GM23248 (cell line): Measurements from ENCODE around the gene RAI1. TPM values are rescaled to one million over a fixed set of nuclear protein-coding genes. Genes with fewer than 3 reads are reported as not detected.

Experiments
- DNase-seq: peaks from one replicate; pipeline ENCODE4 v3.0.0-alpha.2; 2015
- H2AFZ ChIP-seq: fragments of 200-600 bp; sonication (generic); 2 replicates; pipeline ENCODE4 v1.6.1; 2016; ENCODE audit warnings: antibody characterized with exemption
- H3F3A ChIP-seq: fragments of 200-600 bp; sonication (generic); 2 replicates; pipeline ENCODE4 v1.6.1; 2016; ENCODE audit warnings: mild to moderate bottlenecking, antibody characterized with exemption, mixed run types; ENCODE audit not compliant: insufficient read depth
- H3K27ac ChIP-seq: fragments of 200-600 bp; sonication (generic); 2 replicates; pipeline ENCODE4 v1.5.1; 2016; ENCODE audit warnings: mild to moderate bottlenecking
- H3K27me3 ChIP-seq: fragments of 200-600 bp; sonication (generic); replicated peaks from 2 replicates; pipeline ENCODE4 v1.6.1; 2016; ENCODE audit warnings: mild to moderate bottlenecking; ENCODE audit not compliant: insufficient read depth
- H3K36me3 ChIP-seq: fragments of 200-600 bp; sonication (generic); 2 replicates; pipeline ENCODE4 v1.6.1; 2016; ENCODE audit warnings: low read depth, mild to moderate bottlenecking
- H3K4me1 ChIP-seq: fragments of 200-600 bp; sonication (generic); 2 replicates; pipeline ENCODE4 v1.6.1; 2016; ENCODE audit warnings: mild to moderate bottlenecking; ENCODE audit not compliant: insufficient read depth
- H3K4me2 ChIP-seq: fragments of 200-600 bp; sonication (generic); one replicate; pipeline ENCODE4 v1.6.1; 2016; ENCODE audit warnings: mild to moderate bottlenecking; ENCODE audit not compliant: unreplicated experiment
- H3K4me3 ChIP-seq: fragments of 200-600 bp; sonication (generic); 2 replicates; pipeline ENCODE4 v1.5.1; 2016; ENCODE audit warnings: mild to moderate bottlenecking
- H3K79me2 ChIP-seq: fragments of 200-600 bp; sonication (generic); 2 replicates; pipeline ENCODE4 v1.6.1; 2016; ENCODE audit warnings: mild to moderate bottlenecking; ENCODE audit not compliant: insufficient read depth
- H3K9ac ChIP-seq: fragments of 200-600 bp; sonication (generic); 2 replicates; pipeline ENCODE4 v1.6.1; 2016; ENCODE audit warnings: mild to moderate bottlenecking
- H3K9me2 ChIP-seq: fragments of 200-600 bp; sonication (generic); 2 replicates; pipeline ENCODE4 v1.6.1; 2016; ENCODE audit warnings: mixed run types, mild to moderate bottlenecking, moderate library complexity; ENCODE audit not compliant: insufficient read depth
- H3K9me3 ChIP-seq: fragments of 200-600 bp; sonication (generic); one replicate; pipeline ENCODE4 v1.6.1; 2017; ENCODE audit warnings: low read depth
- H4K20me1 ChIP-seq: fragments of 200-600 bp; sonication (generic); 2 replicates; pipeline ENCODE4 v1.6.0; 2016; ENCODE audit not compliant: insufficient read depth
- EZH2 ChIP-seq: fragments of 200-600 bp; sonication (generic); IDR thresholded peaks from 2 replicates; pipeline ENCODE4 v1.6.1; 2018; ENCODE audit warnings: antibody characterized with exemption, mild to moderate bottlenecking; ENCODE audit not compliant: insufficient read depth, poor library complexity, severe bottlenecking
- EZH2phosphoT487 ChIP-seq: fragments of 200-600 bp; sonication (generic); IDR thresholded peaks from 2 replicates; pipeline ENCODE4 v1.6.1; 2018; ENCODE audit warnings: antibody characterized with exemption, moderate library complexity, mild to moderate bottlenecking, low read depth; ENCODE audit not compliant: insufficient read depth
- WGBS, 2 experiments: methylation state at CpG; one replicate each; pipeline ENCODE4 v1.1.6; 2015 to 2017; ENCODE audit warnings: low lambda C conversion rate in 2 of 2, low coverage in 1 of 2; ENCODE audit errors: missing lambda C conversion rate in 2 of 2; 5-methylcytosine and 5-hydroxymethylcytosine counted together
- in situ Hi-C: fragments of 300-500 bp; cut with MboI; formaldehyde crosslinking; loops from 2 replicates; pipeline ENCODE4 v1.15.0; 2020
- polyA plus RNA-seq: library from polyadenylated mRNA; unstranded; fragments of >200 nt; fragmentation: Nextera tagmentation; extraction: Ambion mirVana; gene quantifications from 2 replicates; pipeline ENCODE4 v1.2.1, GENCODE V29; 2016
- total RNA-seq: library from RNA; depleted of rRNA; stranded (reverse); fragments of >200 nt; shearing (Covaris generic); gene quantifications from 2 replicates; pipeline ENCODE4 v1.2.3, GENCODE V29; 2014

The RAI1 gene
- total and polyA plus RNA-seq, 2 experiments from 2014 or later = 5.2 to 9.1 TPM

- Histone ChIP-seq H3K9me3 (no peaks in the 10 kb centered on the region), H3K36me3 (no peaks in the 10 kb centered on the region), H2AFZ (no peak overlapping the region), H3K27me3 (no peaks in the 10 kb centered on the region), H4K20me1 (no peaks in the 10 kb centered on the region; the same call in 1 of the 2 replicates), H3F3A (peaks cover 9% of the 10 kb centered on the region; the same call in 1 of the 2 replicates), H3K27ac (no peak overlapping the region), H3K79me2 (peaks cover 73% of the 10 kb centered on the region), H3K4me3 (no peak overlapping the region), H3K4me1 (peaks cover 9% of the 10 kb centered on the region; the same call in 1 of the 2 replicates), H3K4me2 (no peak overlapping the region), H3K9ac (no peak overlapping the region), H3K9me2 (no peaks in the 10 kb centered on the region)
- 90% methylated on average over 13 of the region's 13 CpGs for WGBS, 2 experiments
- TF ChIP-seq EZH2 (no peak), EZH2phosphoT487 (no peak)
- no peak for DNase-seq
- in situ Hi-C loops = no loop called here
Observed at GRCh38 chr17:17727111-17727659, 45.9 kb downstream of the RAI1 start.

- no peak overlapping the region for H2AFZ ChIP-seq
- no peak for TF ChIP-seq EZH2
- H3K9me3 ChIP-seq = no peaks in the 10 kb centered on the region
- no peak for DNase-seq
- no peak overlapping the region for H3K9ac ChIP-seq
- 82 to 85% methylated on average over 9 to 10 of the region's 10 CpGs for WGBS, 2 experiments
- H3K9me2 ChIP-seq = no peaks in the 10 kb centered on the region
- no peaks in the 10 kb centered on the region; the same call in 1 of the 2 replicates for H4K20me1 ChIP-seq
- in situ Hi-C loops = no loop called here
- H3K4me3 ChIP-seq = no peak overlapping the region
- no peak overlapping the region for H3K27ac ChIP-seq
- no peaks in the 10 kb centered on the region for H3K27me3 ChIP-seq
- peaks cover 6% of the 10 kb centered on the region for H3K4me1 ChIP-seq
- H3F3A ChIP-seq = peaks cover 16% of the 10 kb centered on the region
- H3K4me2 ChIP-seq = no peak overlapping the region
- H3K36me3 ChIP-seq = no peaks in the 10 kb centered on the region
- H3K79me2 ChIP-seq = peaks cover 80% of the 10 kb centered on the region
Observed at GRCh38 chr17:17728146-17728545, 46.9 kb downstream of the RAI1 start.

GRCh38 chr17:17728550-17729251, 47.4 kb downstream of the RAI1 start:
- no peaks in the 10 kb centered on the region for H3K27me3 ChIP-seq
- no peaks in the 10 kb centered on the region for H3K9me2 ChIP-seq
- H3K79me2 ChIP-seq = peaks cover 82% of the 10 kb centered on the region
- no peak for DNase-seq
- no peak overlapping the region for H3K4me2 ChIP-seq
- H3K4me3 ChIP-seq = no peak overlapping the region
- in situ Hi-C loops = no loop called here
- TF ChIP-seq EZH2 = no peak
- H3K4me1 ChIP-seq = peaks cover 11% of the 10 kb centered on the region
- H3K36me3 ChIP-seq = no peaks in the 10 kb centered on the region
- H4K20me1 ChIP-seq = no peaks in the 10 kb centered on the region; the same call in 1 of the 2 replicates
- no peak overlapping the region for H3K9ac ChIP-seq
- peaks cover 22% of the 10 kb centered on the region for H3F3A ChIP-seq
- H3K27ac ChIP-seq = no peak overlapping the region
- no peaks in the 10 kb centered on the region for H3K9me3 ChIP-seq
- no peak overlapping the region for H2AFZ ChIP-seq
- WGBS, 2 experiments = 77 to 78% methylated on average over 10 of the region's 10 CpGs

GRCh38 chr17:17729620-17730249, 48.5 kb downstream of the RAI1 start:
- Histone ChIP-seq H3K27me3 (no peaks in the 10 kb centered on the region), H3K4me2 (no peak overlapping the region), H3K9me3 (no peaks in the 10 kb centered on the region), H3F3A (peaks cover 25% of the 10 kb centered on the region), H2AFZ (no peak overlapping the region), H3K36me3 (no peaks in the 10 kb centered on the region), H4K20me1 (no peaks in the 10 kb centered on the region; the same call in 1 of the 2 replicates), H3K27ac (no peak overlapping the region), H3K79me2 (peaks cover 93% of the 10 kb centered on the region), H3K4me3 (no peak overlapping the region), H3K9ac (no peak overlapping the region), H3K9me2 (no peaks in the 10 kb centered on the region), H3K4me1 (peaks cover 12% of the 10 kb centered on the region)
- WGBS, 2 experiments = 83 to 88% methylated on average over 5 of the region's 5 CpGs
- no peak for DNase-seq
- in situ Hi-C loops = no loop called here
- TF ChIP-seq EZH2 (no peak), EZH2phosphoT487 (no peak)
